ENCODE measurements around the gene ZNF679.
"Not testable (repeated sequence)": the region's sequence is repeated elsewhere in the genome, so short reads cannot be mapped to it uniquely, and the experiment has no call there.

Gene ZNF679
- total RNA-seq, result 0 reads per million in 3 donors

GRCh38 chr7:64228174-64228573 lies at the start of gene ZNF679:
TSS of gene ZNF679 (plus strand) at chr7:64228474. CDS start at chr7:64249118, 20,644 bp downstream.
- H3K9me3 ChIP-seq (ENCODE audit: control insufficient read depth, low read length); H3K36me3 ChIP-seq (ENCODE audit: control insufficient read depth, insufficient read depth, low read length): not testable (repeated sequence)

GRCh38 chr7:64180989-64181388 lies 47.3 kb upstream of the ZNF679 start:
- no peaks in the 10 kb centered on the region for H3K9me3 ChIP-seq (ENCODE audit: control insufficient read depth, low read length)
- no peak overlapping the region for H3K4me3 ChIP-seq (ENCODE audit: insufficient read depth, low read depth, low read length, poor library complexity, severe bottlenecking)
- H3K4me1 ChIP-seq (ENCODE audit: control insufficient read depth, insufficient read depth, low read length, poor library complexity, severe bottlenecking), result peaks cover 4% of the 10 kb centered on the region
- H3K36me3 ChIP-seq (ENCODE audit: control insufficient read depth, insufficient read depth, low read length), result no peaks in the 10 kb centered on the region
- no peak for DNase-seq
- H3K27me3 ChIP-seq (replicated peaks; ENCODE audit: control insufficient read depth, insufficient read depth, low read length, poor library complexity, severe bottlenecking), result no peaks in the 10 kb centered on the region
- H3K27ac ChIP-seq (ENCODE audit: insufficient read depth, low read length, poor library complexity, severe bottlenecking), result no peak overlapping the region

More at GRCh38 chr7:64228174-64228573, at the start of gene ZNF679:
- H3K4me1 ChIP-seq (ENCODE audit: control insufficient read depth, insufficient read depth, low read length, poor library complexity, severe bottlenecking); H3K27ac ChIP-seq (ENCODE audit: insufficient read depth, low read length, poor library complexity, severe bottlenecking); DNase-seq; H3K27me3 ChIP-seq (replicated peaks; ENCODE audit: control insufficient read depth, insufficient read depth, low read length, poor library complexity, severe bottlenecking); H3K4me3 ChIP-seq (ENCODE audit: insufficient read depth, low read depth, low read length, poor library complexity, severe bottlenecking): not testable (repeated sequence)

- no peak for DNase-seq
- Histone ChIP-seq H3K9me3 (ENCODE audit: control insufficient read depth, low read length) (no peaks in the 10 kb centered on the region), H3K4me3 (ENCODE audit: insufficient read depth, low read depth, low read length, poor library complexity, severe bottlenecking) (no peak overlapping the region), H3K27me3 (replicated peaks; ENCODE audit: control insufficient read depth, insufficient read depth, low read length, poor library complexity, severe bottlenecking) (no peaks in the 10 kb centered on the region), H3K4me1 (ENCODE audit: control insufficient read depth, insufficient read depth, low read length, poor library complexity, severe bottlenecking) (peaks cover 4% of the 10 kb centered on the region), H3K36me3 (ENCODE audit: control insufficient read depth, insufficient read depth, low read length) (no peaks in the 10 kb centered on the region), H3K27ac (ENCODE audit: insufficient read depth, low read length, poor library complexity, severe bottlenecking) (no peak overlapping the region)
Observed at GRCh38 chr7:64181586-64181985, 46.7 kb upstream of the ZNF679 start.

GRCh38 chr7:64182036-64182790 lies 46.1 kb upstream of the ZNF679 start:
- H3K4me1 ChIP-seq (ENCODE audit: control insufficient read depth, insufficient read depth, low read length, poor library complexity, severe bottlenecking), result peaks cover 4% of the 10 kb centered on the region
- no peaks in the 10 kb centered on the region for H3K27me3 ChIP-seq (replicated peaks; ENCODE audit: control insufficient read depth, insufficient read depth, low read length, poor library complexity, severe bottlenecking)
- H3K36me3 ChIP-seq (ENCODE audit: control insufficient read depth, insufficient read depth, low read length), result no peaks in the 10 kb centered on the region
- DNase-seq, result no peak
- no peak overlapping the region for H3K27ac ChIP-seq (ENCODE audit: insufficient read depth, low read length, poor library complexity, severe bottlenecking)
- no peaks in the 10 kb centered on the region for H3K9me3 ChIP-seq (ENCODE audit: control insufficient read depth, low read length)
- H3K4me3 ChIP-seq (ENCODE audit: insufficient read depth, low read depth, low read length, poor library complexity, severe bottlenecking), result no peak overlapping the region

GRCh38 chr7:64183126-64183742 lies 45.0 kb upstream of the ZNF679 start:
- Histone ChIP-seq H3K4me3 (ENCODE audit: insufficient read depth, low read depth, low read length, poor library complexity, severe bottlenecking) (no peak overlapping the region), H3K9me3 (ENCODE audit: control insufficient read depth, low read length) (no peaks in the 10 kb centered on the region), H3K27ac (ENCODE audit: insufficient read depth, low read length, poor library complexity, severe bottlenecking) (no peak overlapping the region), H3K4me1 (ENCODE audit: control insufficient read depth, insufficient read depth, low read length, poor library complexity, severe bottlenecking) (peaks cover 4% of the 10 kb centered on the region), H3K27me3 (replicated peaks; ENCODE audit: control insufficient read depth, insufficient read depth, low read length, poor library complexity, severe bottlenecking) (no peaks in the 10 kb centered on the region), H3K36me3 (ENCODE audit: control insufficient read depth, insufficient read depth, low read length) (no peaks in the 10 kb centered on the region)
- peak in 2 of 3 donors; percentile 18 to 31 for DNase-seq

GRCh38 chr7:64183827-64184372 lies 44.4 kb upstream of the ZNF679 start:
- Histone ChIP-seq H3K36me3 (ENCODE audit: control insufficient read depth, insufficient read depth, low read length) (no peaks in the 10 kb centered on the region), H3K4me1 (ENCODE audit: control insufficient read depth, insufficient read depth, low read length, poor library complexity, severe bottlenecking) (peaks cover 4% of the 10 kb centered on the region), H3K9me3 (ENCODE audit: control insufficient read depth, low read length) (no peaks in the 10 kb centered on the region), H3K27ac (ENCODE audit: insufficient read depth, low read length, poor library complexity, severe bottlenecking) (no peak overlapping the region), H3K4me3 (ENCODE audit: insufficient read depth, low read depth, low read length, poor library complexity, severe bottlenecking) (no peak overlapping the region), H3K27me3 (replicated peaks; ENCODE audit: control insufficient read depth, insufficient read depth, low read length, poor library complexity, severe bottlenecking) (no peaks in the 10 kb centered on the region)
- DNase-seq, result no peak

GRCh38 chr7:64184376-64184775 lies 43.9 kb upstream of the ZNF679 start:
- H3K27ac ChIP-seq (ENCODE audit: insufficient read depth, low read length, poor library complexity, severe bottlenecking), result no peak overlapping the region
- no peaks in the 10 kb centered on the region for H3K27me3 ChIP-seq (replicated peaks; ENCODE audit: control insufficient read depth, insufficient read depth, low read length, poor library complexity, severe bottlenecking)
- no peak overlapping the region for H3K4me3 ChIP-seq (ENCODE audit: insufficient read depth, low read depth, low read length, poor library complexity, severe bottlenecking)
- peaks cover 4% of the 10 kb centered on the region for H3K4me1 ChIP-seq (ENCODE audit: control insufficient read depth, insufficient read depth, low read length, poor library complexity, severe bottlenecking)
- no peaks in the 10 kb centered on the region for H3K9me3 ChIP-seq (ENCODE audit: control insufficient read depth, low read length)
- no peak for DNase-seq
- H3K36me3 ChIP-seq (ENCODE audit: control insufficient read depth, insufficient read depth, low read length), result no peaks in the 10 kb centered on the region

- H3K27ac ChIP-seq (ENCODE audit: insufficient read depth, low read length, poor library complexity, severe bottlenecking), result no peak overlapping the region
- H3K27me3 ChIP-seq (replicated peaks; ENCODE audit: control insufficient read depth, insufficient read depth, low read length, poor library complexity, severe bottlenecking), result no peaks in the 10 kb centered on the region
- DNase-seq, result no peak
- no peak overlapping the region for H3K4me3 ChIP-seq (ENCODE audit: insufficient read depth, low read depth, low read length, poor library complexity, severe bottlenecking)
- H3K9me3 ChIP-seq (ENCODE audit: control insufficient read depth, low read length), result no peaks in the 10 kb centered on the region
- H3K4me1 ChIP-seq (ENCODE audit: control insufficient read depth, insufficient read depth, low read length, poor library complexity, severe bottlenecking), result peaks cover 4% of the 10 kb centered on the region
- no peaks in the 10 kb centered on the region for H3K36me3 ChIP-seq (ENCODE audit: control insufficient read depth, insufficient read depth, low read length)
Observed at GRCh38 chr7:64187408-64187807, 40.9 kb upstream of the ZNF679 start.

GRCh38 chr7:64192148-64192704 lies 36.0 kb upstream of the ZNF679 start:
- H3K9me3 ChIP-seq (ENCODE audit: control insufficient read depth, low read length), result no peaks in the 10 kb centered on the region
- H3K27me3 ChIP-seq (replicated peaks; ENCODE audit: control insufficient read depth, insufficient read depth, low read length, poor library complexity, severe bottlenecking), result no peaks in the 10 kb centered on the region
- no peak overlapping the region for H3K27ac ChIP-seq (ENCODE audit: insufficient read depth, low read length, poor library complexity, severe bottlenecking)
- H3K4me1 ChIP-seq (ENCODE audit: control insufficient read depth, insufficient read depth, low read length, poor library complexity, severe bottlenecking), result no peaks in the 10 kb centered on the region
- no peak overlapping the region for H3K4me3 ChIP-seq (ENCODE audit: insufficient read depth, low read depth, low read length, poor library complexity, severe bottlenecking)
- no peaks in the 10 kb centered on the region for H3K36me3 ChIP-seq (ENCODE audit: control insufficient read depth, insufficient read depth, low read length)
- DNase-seq, result no peak

- H3K9me3 ChIP-seq (ENCODE audit: control insufficient read depth, low read length), result no peaks in the 10 kb centered on the region
- H3K27me3 ChIP-seq (replicated peaks; ENCODE audit: control insufficient read depth, insufficient read depth, low read length, poor library complexity, severe bottlenecking), result no peaks in the 10 kb centered on the region
- H3K4me1 ChIP-seq (ENCODE audit: control insufficient read depth, insufficient read depth, low read length, poor library complexity, severe bottlenecking), result no peaks in the 10 kb centered on the region
- H3K27ac ChIP-seq (ENCODE audit: insufficient read depth, low read length, poor library complexity, severe bottlenecking), result no peak overlapping the region
- DNase-seq, result no peak
- H3K36me3 ChIP-seq (ENCODE audit: control insufficient read depth, insufficient read depth, low read length), result no peaks in the 10 kb centered on the region
- H3K4me3 ChIP-seq (ENCODE audit: insufficient read depth, low read depth, low read length, poor library complexity, severe bottlenecking), result no peak overlapping the region
Observed at GRCh38 chr7:64192775-64193174, 35.5 kb upstream of the ZNF679 start.
